NCI-H1417 (cell line): ENCODE data around the gene HSPA12A.

Source experiments
- DNase-seq, 3 experiments: peaks; one replicate each; lab custom pipeline; 2025; lab: John Stamatoyannopoulos, UW

Gene HSPA12A

DNA sequence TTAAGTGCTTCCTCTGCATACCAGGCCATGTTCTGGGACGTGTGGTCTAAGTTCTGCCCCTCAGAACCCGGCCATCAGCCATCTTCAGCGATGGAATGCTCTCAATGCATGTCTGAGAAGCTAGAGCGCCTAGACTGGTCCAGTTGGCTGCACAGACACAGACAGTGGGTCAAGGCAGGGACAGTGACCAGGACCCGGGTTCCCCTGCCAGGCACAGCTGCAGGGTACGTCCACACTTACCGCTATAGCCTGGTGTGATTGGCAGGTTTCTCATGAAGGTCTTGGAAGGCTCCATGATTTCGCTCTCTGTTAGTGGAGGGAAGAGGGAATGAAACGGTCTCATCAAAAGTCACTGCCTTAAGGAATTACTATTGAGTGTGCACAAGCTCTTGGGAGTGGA lies 74.3 kb downstream of the HSPA12A start:
- DNase-seq = no peak

DNA sequence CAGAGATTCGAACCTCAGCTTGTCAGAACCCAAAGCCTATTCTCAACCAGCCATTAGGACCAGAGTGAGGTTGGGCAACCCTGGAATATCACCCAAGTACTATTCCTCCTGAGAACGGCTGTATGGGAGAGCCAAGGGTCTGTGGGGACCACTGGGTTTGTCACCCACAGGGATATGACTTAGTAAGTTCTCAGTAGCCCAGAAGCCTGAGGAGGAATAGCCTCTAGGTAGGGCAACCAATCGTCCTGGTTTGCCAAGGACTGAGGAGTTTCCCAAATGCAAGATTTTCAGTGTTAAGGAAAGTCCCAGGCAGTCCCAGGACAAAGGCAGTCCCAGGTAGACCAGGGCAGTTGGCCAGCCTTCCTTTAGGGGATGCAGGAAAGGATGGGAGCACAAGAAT lies 74.9 kb downstream of the HSPA12A start:
- DNase-seq = no peak

DNA sequence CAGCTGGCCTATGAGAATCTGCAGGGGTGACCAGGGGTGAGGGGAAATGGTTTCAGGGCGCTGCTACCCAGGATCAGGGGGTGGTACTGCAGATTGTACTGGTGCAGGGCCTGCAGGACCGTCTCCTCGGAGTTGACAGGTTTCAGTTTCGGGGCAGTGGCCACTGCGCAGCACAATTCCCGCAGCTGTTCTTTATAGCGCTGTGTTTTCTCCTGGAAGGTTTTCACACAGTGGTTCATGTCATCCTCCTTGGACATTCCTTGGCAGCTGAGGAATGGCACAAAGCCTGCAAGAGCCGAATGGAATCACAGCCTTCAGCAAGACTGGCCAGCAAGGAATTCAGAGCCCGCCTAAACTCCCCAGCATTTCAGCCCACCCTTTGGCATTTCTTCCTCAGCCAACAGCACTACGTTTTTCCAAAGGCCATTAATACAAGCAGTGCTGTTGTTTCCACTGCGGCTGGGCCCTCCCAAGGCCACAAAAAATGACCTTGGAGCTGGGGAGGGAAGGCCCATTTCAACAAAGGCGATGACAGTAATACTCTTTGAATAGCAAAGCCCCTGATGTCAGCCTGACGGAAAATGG lies 76.7 kb downstream of the HSPA12A start:
- DNase-seq = no peak

DNA sequence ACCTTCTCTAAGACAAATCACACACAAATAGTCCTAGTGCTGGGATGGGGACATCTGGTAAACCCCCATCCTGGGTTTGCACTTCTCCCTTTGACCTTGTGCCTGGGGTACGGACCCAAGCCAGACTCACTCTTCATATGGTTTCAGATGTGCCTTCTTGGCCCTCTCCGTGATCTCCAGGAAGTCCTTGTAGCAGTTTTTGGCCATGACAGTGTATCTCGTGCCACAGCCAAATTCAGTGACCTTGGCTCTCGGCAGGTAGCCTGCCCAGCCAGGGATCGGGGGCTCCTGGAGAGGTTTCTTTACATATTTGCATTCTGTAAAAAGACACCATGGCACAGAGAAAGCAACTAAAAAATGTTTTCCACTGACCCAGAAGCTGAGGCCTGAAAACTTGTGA lies 77.7 kb downstream of the HSPA12A start:
- no peak for DNase-seq

DNA sequence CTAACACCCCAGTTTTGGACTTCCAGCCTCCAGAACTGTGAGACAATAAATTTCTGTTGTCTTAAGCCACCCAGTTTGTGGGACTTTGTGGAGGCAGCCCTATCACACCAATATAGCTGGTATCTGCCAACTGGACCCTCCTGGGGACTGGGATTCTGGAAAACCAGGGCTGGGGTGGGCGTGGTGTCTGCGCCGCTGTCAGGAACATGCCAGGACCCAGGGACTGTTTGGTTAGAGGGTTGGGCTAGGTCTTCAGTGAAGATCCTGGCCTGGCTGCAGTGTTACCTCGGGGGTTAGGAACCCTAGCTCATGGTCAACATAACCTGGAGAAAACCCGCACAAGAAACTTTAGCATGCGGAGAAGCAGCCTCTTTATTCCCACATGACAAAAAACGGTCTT lies 79.0 kb downstream of the HSPA12A start:
- DNase-seq = no peak

DNA sequence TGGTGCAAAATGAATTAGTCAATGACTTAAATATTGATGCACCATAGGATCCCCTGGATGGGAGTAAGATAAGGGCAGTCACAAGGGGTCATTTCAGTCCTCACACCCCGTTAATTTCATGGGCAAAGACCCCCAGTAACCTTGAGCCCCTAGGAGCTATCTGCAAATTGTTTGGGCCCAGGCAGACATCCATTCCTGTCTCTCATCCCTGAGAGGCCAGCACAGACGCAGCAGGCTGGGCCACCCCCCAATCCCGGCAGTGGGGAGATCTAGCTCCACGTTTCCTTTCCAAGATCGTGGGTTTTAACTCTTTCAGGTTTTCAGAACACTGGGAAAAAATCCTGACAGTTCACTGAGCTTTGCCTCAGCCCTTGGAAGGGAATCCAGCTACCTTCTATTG lies 81.5 kb downstream of the HSPA12A start:
- DNase-seq = no peak

DNA sequence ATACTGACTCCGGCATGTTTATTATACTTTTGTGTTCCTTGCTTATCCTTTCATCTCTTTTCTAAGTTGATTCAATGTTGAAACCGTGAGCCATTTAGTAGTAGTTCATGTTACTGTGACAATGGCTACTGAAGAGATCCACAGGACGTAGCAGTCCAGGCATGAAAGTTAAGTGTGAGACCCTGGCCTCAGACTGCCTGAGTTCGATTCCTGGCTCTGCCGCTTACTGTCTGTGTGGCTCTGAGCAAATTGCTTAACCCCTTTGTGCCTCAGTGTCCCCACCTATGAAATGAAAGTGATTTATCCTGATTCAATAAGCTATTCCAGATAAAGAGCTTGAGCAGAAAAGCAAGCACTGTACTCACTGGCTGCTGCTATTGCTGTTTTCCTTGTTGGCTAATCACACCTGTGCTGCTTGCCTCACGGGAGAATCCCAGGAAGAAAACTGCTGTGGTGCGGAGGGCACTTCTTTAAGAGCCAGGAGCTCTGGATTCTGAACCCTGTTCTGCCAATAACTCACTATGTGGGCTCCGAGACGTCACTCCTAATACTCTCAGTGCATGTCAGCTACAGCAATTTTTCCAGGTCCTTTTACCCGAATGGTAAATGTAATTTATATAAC lies 83.2 kb downstream of the HSPA12A start:
- no peak for DNase-seq

DNA sequence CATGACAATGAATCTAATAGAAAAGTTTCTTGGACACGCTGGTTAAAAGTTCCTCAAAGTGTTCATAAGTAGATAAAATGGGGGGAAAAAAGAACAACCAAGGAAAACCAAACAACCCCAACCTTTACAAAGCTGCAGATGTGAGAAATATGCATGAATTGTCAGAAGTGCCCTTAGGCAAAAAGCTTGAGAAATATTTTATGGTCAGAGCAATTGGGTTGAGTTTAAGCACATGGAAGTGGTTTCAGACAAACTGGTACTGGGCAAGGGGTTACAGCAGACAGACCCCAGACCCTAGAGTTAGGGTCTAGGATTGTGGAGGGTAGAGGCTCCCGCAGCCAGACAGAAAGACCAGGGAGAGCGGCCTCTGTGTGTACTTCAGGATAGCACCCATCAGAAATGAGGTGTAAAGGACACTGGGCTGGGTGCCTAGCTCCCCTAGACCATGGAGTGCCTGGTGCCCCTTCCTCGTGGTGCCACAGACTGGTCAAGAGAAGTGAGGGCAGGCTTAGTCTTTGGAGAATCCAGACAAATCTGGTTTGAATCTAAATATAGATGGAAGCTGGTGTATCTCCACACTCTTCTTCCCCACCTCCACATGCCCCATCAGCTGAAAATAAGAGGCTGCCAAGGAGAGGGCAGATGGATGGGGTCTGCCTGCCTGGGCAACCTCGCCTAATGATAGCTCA lies 84.4 kb downstream of the HSPA12A start:
- DNase-seq = no peak

DNA sequence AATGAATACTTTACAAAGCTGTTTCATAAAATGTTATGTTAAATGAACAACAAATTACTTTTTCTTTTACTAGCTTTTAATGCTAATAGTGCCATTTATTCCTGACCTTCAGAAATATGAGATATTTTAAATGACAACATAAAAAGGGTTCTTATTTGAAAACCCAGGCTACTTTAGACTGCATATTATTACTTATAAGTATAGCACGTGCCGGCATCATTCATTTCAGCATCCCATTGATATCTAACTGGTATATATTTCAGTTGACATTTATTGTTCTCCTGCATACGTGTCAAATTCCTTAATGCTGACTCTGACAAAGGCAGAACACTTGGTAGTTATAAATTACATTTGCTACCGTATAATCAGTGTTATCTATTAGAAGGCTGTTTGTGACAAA lies 86.3 kb downstream of the HSPA12A start:
- no peak for DNase-seq

DNA sequence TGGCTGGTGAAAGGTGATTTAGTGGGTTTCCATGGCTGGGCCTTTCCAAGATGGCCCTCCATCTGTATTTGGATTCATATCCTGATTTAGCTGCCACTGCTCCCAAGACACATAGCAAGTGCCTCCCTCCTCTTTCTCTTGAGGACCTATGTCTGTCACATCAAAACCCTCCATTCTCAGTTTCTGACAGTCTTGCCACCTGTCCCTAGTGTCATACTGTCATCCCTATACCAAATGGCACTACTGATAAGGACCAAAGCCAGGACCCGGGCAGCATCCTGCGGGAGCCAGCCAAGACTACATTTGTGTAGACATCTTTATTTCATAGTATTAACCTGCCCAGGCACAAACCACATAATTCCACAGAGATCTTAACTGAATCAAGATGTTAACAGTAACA lies 86.8 kb downstream of the HSPA12A start:
- no peak for DNase-seq

DNA sequence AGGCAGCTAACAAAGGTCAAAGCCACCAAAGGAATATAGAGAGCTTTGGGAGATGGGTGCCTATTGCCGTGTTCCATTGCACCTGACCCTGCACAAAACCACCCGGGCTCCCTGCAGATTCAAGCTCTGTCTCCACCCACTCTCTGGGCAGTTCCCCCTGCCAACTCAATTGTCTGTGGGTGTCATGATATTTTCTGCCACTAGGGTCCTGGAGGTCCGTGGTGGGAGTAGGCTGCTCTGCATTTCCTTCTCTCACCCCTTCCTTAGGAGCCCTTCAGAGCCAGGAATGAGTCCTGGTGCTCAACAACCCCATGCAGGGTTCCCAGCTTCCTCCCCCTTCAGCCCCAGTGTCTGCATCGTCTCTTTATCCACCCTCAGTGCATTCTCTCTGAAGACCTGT lies 87.5 kb downstream of the HSPA12A start:
- no peak for DNase-seq

DNA sequence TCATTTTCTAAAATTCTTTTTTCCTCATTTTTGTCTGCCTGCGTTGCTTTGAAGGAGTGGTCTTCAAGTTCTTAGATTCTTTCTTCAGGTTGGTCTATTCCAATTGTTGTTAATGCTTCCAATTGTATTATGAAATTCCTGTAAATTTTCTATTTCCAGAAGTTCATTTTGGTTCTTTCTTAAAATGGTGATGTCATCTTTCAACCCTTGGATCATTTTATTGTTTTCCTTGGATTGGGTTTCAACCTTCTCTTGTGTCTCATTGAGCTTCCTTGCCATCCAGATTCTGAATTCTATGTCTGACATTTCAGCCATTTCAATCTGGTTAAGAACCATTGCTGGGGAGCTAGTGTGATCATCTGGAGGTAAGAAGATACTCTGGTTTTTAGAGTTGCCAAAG lies 88.5 kb downstream of the HSPA12A start:
- no peak for DNase-seq

DNA sequence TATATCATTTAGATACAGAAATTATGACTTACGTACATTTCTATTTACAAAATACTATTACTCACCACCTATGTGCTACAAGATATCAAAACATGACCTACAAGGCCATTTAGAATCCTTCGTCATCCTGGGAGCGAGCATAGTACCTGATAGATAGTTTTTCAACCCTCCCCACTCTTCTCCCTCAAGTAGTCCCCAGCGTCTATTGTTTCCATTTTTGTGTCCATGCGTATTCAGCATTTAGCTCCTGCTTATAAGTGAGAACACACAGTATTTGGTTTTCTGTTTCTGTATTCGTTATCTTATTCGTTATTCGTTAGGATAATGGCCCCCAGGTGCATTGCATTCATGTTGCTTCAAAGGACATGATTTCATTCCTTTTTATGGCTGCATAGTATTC lies 93.5 kb downstream of the HSPA12A start:
- DNase-seq = no peak

DNA sequence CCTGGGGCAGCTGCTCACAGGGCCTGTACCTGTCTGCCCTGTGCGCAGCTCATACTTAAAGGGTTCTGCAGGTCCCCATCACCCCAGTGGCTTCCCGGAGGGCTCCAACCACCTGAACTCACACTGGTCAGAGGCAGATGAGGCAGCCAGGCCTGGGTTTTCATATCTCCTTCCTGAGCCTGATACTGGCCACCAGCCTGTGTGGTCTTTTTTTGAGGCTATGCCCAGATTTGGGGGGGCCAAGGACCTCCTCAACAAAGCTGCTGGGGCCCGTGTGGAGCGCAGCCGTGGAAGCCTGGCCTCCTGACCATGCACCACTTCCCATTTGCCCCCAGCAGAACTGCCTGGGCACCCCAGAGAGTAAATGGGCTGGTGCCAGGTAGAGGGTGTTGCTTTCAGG lies 95.9 kb downstream of the HSPA12A start:
- no peak for DNase-seq

DNA sequence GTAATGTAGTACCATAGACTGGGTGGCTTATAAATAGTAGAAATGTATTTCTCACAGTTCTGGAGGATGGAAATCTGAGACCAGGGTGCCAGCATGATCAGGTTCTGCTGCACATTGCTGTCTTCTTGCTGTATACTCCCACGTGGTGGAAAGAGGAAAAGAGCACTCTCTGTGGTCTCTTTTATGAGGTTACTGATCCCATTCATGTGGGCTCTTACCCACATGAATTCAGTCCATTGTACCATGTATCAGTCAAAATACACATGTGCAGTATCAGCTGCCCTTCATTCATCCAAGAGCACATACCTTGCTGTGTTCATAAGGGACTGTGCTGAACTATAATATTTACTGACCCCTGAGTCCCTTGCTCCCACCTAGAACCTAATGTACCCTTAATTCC lies 104.5 kb downstream of the HSPA12A start:
- DNase-seq = no peak

DNA sequence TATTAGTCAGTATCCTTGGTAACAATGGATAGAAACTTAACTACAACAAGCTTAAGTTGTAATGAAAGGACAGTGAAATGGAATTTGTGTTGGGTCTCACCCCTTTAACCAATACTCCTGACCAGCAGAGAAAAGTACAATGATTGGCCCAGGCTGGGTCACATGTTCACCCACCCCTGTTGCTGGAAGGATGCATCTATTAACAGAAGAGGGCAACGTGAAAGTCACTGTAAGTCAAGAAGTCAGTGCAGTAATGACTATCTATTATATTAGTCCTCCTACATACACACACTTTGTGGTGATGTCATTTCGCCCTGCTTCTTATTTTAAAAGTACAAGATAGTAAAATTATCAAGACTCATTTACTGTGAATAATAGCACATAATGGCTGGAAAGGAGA lies 105.4 kb downstream of the HSPA12A start:
- DNase-seq = no peak

DNA sequence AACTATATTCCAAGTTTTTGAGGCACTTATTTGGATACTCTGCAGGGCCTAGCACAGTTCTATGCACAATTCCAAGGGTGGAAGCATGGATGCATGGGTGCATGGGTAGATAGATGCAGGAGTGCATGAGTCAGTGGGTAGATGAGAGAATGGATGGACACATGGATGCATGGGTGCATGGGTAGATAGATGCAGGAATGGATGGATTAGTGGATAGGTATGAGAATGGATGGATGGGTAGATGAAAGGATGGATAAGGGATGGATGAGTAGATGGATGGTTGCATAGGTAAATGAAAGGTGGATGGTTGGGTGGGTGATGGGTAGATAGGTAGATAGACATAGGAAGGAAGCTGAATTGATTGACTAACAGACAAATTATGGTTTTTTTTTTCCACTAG lies 106.0 kb downstream of the HSPA12A start:
- no peak for DNase-seq

DNA sequence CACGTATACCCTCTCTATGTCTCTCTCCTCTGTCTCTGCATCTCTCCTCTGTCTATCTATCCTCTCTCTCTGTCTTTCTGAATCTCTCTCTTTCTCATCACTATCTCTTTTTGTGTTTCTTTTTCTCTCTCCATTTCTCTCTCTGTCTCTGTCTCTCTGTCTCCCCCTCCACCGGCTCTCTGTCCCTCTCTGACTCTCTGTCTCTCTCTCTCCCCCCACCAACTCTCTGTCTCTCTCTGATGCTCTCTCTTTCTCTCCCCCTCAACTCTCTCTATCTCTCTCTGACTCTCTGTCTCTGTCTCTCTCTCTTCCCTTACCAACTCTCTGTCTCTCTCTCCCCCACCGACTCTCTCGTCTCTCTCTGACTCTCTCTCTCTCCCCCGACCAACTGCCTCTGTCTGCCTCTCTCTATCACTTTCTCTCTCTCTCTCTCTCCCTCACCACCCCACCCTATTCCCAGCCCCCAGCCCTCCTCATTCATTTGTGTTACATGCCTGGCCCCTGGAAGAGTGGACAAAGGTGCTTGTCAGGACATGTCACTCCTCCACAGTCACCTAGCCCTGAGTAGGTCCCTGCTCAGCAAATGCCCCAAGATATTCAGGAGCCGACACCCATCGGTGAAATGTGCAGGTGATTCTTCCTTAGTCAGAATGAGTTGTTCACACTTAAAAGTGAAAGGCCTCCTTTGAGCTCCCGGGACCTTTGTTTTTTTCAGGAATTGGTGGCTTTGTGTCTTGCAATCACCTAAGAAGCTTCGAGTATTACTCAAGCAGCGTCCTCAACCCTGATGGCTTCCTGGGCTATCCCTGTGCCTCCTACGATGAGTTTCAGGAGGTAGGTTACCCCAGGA lies 108.0 kb downstream of the HSPA12A start:
- no peak for DNase-seq

DNA sequence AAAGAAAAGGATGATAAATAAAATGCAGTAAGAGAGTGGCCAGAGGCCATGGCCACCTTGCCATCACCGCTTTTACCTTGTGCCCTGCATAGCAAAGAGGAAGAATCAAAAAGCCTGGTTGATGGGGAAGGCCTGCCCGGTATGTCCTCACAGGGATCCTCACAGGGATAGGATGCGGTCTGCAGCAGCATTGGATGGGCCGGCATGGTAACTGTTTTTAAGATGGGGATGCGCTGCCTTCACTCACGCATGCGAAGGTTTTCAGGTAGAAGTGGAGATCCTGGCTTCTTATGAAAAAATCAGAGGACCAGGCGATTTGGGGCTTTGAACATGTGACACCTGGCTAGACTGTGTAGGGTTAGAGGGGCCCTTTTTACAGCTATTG lies 109.2 kb downstream of the HSPA12A start:
- DNase-seq = no peak

DNA sequence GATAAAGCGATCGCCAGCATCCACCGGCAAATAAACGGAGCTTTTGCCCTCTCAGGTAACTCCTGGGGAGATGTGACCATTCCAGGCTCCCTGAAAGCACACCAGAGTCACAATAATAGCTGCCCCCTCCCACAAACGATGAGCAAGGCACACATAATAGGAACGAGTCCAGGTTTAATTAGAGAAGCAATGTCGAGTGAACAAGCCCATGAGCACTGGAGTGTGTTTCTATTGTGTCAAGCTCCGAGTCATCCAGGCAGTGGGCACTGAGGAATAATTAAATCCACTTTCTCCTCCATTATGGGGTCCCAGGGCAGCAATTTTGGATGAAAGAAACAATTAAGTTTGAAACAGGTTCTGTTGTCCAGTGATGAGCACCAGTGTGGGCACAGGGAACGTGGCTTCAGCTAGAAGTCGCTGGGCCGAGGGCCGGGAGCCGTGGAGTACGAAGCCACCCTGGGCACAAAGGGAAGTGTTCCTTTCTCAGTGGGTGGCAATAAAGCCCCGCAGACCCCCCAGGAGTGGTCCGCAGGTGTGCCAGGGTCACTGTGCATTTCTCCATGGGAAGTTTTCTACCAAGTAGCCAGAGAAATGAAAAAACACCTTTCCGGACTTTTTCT lies 109.7 kb downstream of the HSPA12A start:
- no peak for DNase-seq

DNA sequence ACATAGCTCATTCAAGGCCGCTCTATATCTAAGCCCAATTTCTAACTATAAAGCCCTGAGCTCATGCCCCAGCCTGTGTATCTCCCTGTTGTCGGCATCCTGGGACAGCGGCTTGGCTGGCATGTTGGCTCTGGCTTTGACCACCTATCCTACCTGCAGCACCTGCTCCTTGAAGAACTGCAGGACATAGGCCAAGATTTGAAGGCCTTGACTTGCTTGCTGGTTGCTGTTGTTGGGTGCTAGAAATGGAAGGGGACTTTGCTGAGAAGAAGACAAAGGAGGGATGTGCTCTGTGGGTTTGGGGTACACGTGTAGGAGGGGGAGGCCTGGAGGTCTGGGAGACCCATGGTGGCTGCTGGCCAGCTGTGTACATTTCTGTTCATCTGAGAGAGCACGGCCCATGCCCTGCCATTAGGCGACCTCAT lies 110.5 kb downstream of the HSPA12A start:
- no peak for DNase-seq

DNA sequence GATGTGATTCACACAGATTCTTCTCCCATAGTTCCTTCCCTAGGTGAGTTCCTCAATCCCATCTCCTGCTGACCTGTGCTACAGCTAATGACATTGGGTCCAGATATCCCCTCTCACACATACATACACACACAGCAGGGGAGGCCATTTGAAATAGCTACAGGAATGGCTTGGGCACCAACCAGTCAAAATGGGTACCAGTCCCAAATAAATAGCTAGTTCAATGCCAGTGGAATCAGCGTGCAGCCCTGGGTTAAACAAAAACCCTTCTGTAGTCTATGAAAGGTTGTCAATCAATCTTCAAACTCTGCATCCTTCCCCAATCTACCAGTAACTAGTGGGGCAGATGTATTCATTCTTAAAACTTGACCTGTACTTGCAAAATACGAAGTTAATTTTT lies 112.3 kb downstream of the HSPA12A start:
- DNase-seq = no peak
